C4-2B (cell line): ENCODE data around the gene CHIA.

ENCODE experiments used
- H3K27ac ChIP-seq: fragments of 450-650 bp; 2 replicates; pipeline ENCODE4 v1.5.1; 2017
- ZFX ChIP-seq: fragments of 450-650 bp; IDR thresholded peaks from 2 replicates; pipeline ENCODE4 v1.6.1; 2017
- TF ChIP-seq, protein P1 (sequence below): fragments of 450-650 bp; conservative IDR thresholded peaks from 2 replicates; pipeline ENCODE4 v1.5.1; 2017; ENCODE audit warnings: mild to moderate bottlenecking

Gene CHIA

DNA sequence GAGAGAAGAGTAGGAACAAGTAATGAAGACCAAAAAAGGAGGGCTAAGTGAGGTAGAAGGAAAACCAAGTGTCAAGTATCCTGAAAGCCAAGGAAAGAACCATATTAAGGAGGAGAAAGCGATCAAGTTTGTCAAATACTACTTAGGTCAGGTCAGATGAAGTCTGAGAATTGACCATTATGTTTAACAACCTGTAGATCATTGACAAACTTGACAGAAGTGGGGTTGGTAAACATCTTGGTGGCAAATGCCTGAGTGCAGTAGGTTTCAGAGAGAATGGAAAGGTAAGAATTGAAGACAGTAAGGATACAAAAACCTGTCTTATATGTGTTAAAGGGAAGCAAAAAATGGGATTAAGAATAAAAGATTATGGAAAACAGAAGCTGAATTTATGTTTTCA is 3.7 kb upstream of the CHIA start:
- H3K27ac ChIP-seq = no peak overlapping the region
- no peak for TF ChIP-seq ZFX
- TF ChIP-seq, protein P1, sequence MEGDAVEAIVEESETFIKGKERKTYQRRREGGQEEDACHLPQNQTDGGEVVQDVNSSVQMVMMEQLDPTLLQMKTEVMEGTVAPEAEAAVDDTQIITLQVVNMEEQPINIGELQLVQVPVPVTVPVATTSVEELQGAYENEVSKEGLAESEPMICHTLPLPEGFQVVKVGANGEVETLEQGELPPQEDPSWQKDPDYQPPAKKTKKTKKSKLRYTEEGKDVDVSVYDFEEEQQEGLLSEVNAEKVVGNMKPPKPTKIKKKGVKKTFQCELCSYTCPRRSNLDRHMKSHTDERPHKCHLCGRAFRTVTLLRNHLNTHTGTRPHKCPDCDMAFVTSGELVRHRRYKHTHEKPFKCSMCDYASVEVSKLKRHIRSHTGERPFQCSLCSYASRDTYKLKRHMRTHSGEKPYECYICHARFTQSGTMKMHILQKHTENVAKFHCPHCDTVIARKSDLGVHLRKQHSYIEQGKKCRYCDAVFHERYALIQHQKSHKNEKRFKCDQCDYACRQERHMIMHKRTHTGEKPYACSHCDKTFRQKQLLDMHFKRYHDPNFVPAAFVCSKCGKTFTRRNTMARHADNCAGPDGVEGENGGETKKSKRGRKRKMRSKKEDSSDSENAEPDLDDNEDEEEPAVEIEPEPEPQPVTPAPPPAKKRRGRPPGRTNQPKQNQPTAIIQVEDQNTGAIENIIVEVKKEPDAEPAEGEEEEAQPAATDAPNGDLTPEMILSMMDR = no peak

DNA sequence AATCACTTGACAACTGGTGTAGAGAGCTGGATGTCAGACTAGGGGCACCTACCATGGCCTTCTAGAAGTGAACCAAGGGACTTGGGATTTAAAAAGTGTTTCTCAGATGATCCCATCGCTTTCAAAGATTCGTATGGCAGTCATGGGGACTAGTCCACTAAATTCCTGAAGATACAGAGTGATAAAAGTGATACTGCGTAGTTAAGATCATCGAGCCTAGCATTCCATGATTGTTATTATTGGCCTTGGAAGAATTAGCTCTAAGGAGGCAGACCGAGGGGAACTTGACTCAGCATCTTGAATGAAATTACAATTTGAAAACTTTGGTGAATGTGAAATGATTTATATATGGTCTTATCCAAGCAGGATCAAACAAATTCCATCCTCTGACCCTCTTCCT is 1.3 kb upstream of the CHIA start:
- H3K27ac ChIP-seq = no peak overlapping the region
- TF ChIP-seq ZFX = no peak
- TF ChIP-seq, protein P1 = no peak

DNA sequence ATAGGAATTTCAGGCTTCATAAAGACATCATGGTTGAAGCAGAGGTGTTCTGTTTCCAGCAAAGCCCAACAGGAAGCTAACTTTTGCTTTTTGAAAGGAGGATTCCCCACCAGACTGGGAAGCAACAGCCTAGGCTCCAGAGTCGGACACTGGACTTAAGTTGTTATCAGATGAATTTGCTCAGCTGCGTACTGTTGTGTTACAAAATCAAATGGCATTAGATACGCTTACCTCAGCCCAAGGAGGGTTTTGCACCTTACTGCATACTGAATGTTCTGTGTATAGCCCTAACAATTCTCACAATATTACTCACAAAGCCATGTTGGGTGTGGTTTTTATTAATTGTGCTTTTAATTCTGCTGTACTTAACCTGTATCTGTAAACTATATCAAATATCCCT is 547 bp upstream of the CHIA start:
- no peak overlapping the region for H3K27ac ChIP-seq
- TF ChIP-seq, protein P1 = no peak
- TF ChIP-seq ZFX = no peak

GRCh38 chr1:111294390-111294789 is 3.7 kb downstream of the CHIA start:
- H3K27ac ChIP-seq = no peak overlapping the region
- no peak for TF ChIP-seq ZFX
- TF ChIP-seq, protein P1 = no peak

DNA sequence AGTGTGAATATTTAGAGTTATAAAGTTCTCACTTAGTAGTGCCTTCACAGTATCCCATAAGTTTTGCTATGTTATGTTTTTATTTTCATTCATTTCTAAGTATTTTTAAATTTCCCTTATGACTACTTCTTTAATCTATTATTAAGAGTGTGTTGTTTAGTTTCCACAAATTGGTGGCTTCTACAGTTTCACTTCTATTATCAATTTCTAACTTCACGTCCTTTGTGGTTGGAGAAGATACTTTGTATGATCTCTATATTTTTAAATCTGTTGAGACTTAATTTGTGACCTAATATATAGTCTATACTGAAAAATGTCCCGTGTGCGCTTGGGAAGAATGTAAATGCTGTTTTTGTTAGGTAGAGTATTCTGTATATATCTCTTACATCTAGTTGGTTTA is 11.7 kb downstream of the CHIA start:
- TF ChIP-seq, protein P1 = no peak
- TF ChIP-seq ZFX = no peak

DNA sequence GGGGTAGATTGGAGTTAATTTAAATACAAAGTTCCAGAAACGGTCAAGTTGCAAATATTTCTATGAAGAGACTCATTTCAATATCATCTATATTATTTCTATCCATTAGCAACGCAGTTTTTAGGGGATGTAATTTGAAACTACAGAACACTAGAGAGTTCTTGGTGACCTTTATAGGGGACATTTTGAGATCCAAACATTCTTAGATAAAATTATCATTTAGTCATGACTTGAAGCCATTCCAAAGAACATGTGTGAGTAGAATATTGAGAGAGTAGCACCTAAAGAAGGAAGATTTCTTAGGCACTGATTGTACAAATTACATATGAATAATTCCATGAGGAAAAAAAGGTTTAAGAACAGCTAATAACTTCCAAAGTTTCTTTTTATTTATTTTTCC is 19.0 kb downstream of the CHIA start:
- H3K27ac ChIP-seq = no peak overlapping the region
- TF ChIP-seq ZFX = no peak
- TF ChIP-seq, protein P1 = no peak

More for the DNA sequence above, 11.7 kb downstream of the CHIA start:
- no peak overlapping the region for H3K27ac ChIP-seq

DNA sequence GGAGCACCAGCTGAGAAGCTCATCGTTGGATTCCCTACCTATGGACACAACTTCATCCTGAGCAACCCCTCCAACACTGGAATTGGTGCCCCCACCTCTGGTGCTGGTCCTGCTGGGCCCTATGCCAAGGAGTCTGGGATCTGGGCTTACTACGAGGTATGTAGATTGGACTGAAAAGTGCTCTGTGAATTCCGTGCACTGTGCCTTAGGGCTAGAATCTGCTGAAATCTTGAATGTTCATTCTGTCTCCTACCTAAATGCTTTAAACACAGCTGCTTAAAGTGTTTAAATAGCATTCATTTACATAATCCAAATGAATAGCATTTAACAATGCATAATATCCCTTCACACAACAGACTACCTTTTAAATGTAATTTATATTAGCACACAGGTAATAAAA is 27.9 kb downstream of the CHIA start:
- TF ChIP-seq, protein P1 = no peak
- TF ChIP-seq ZFX = no peak
- no peak overlapping the region for H3K27ac ChIP-seq
